Spleen (tissue), 11 donors: ENCODE data around the gene EFCC1. TPM values are rescaled to one million over a fixed set of nuclear protein-coding genes. Genes with fewer than 3 reads are reported as not detected.

Source experiments
- DNase-seq: peaks from one replicate; pipeline ENCODE4 v3.0.0-alpha.2; 2020
- H3K27ac ChIP-seq, 8 donors: fragments of 200-600 bp; sonication (generic) in 7 of 8; 1 replicate in 4 of 8; 2 replicates in 4 of 8; pipeline versions ENCODE4 v1.5.0 to v1.8.0; 2016 to 2021; ENCODE audit warnings: inconsistent platforms in 4 of 8, mild to moderate bottlenecking in 4 of 8, moderate library complexity in 1 of 8
- H3K27me3 ChIP-seq, 7 donors: fragments of 200-600 bp; sonication (generic) in 6 of 7; replicated peaks in 1 of 7; 1 replicate in 4 of 7; 2 replicates in 3 of 7; pipeline versions ENCODE4 v1.5.0 to v1.8.0; 2016 to 2021; ENCODE audit warnings: inconsistent platforms in 3 of 7, mild to moderate bottlenecking in 1 of 7
- H3K36me3 ChIP-seq, 6 donors: fragments of 200-600 bp; sonication (generic) in 5 of 6; 1 replicate in 4 of 6; 2 replicates in 2 of 6; pipeline versions ENCODE4 v1.5.0 to v1.8.0; 2016 to 2021; ENCODE audit warnings: inconsistent platforms in 2 of 6
- H3K4me1 ChIP-seq, 6 donors: fragments of 200-600 bp; sonication (generic) in 5 of 6; 1 replicate in 3 of 6; 2 replicates in 3 of 6; pipeline versions ENCODE4 v1.5.0 to v1.8.0; 2016 to 2021; ENCODE audit warnings: inconsistent platforms in 3 of 6
- H3K4me3 ChIP-seq, 8 donors: fragments of 200-600 bp; sonication (generic) in 7 of 8; 1 replicate in 4 of 8; 2 replicates in 4 of 8; pipeline versions ENCODE4 v1.5.0 to v1.8.0; 2016 to 2021; ENCODE audit warnings: inconsistent platforms in 4 of 8, mild to moderate bottlenecking in 4 of 8, moderate library complexity in 2 of 8
- H3K9me3 ChIP-seq, 8 donors: fragments of 200-600 bp; sonication (generic) in 7 of 8; 1 replicate in 4 of 8; 2 replicates in 4 of 8; pipeline versions ENCODE4 v1.5.0 to v1.8.0; 2016 to 2021; ENCODE audit warnings: inconsistent platforms in 4 of 8
- CTCF ChIP-seq, 11 experiments: fragments of 200-600 bp in 7 of 11; fragments of 450-650 bp in 4 of 11; sonication (generic) in 4 of 11; IDR thresholded peaks in 8 of 11; conservative IDR thresholded peaks in 3 of 11; 1 replicate in 7 of 11; 2 replicates in 4 of 11; pipeline versions ENCODE4 v1.4.0 to v1.8.0; 2016 to 2021; ENCODE audit warnings: antibody characterized with exemption in 11 of 11, inconsistent platforms in 4 of 11, mild to moderate bottlenecking in 1 of 11
- POLR2A ChIP-seq, 3 donors: fragments of 450-650 bp; IDR thresholded peaks; one replicate each; pipeline ENCODE4 v1.5.1; 2017; ENCODE audit warnings: antibody characterized with exemption in 3 of 3, mild to moderate bottlenecking in 1 of 3
- POLR2AphosphoS5 ChIP-seq, 3 donors: sonication (generic); formaldehyde crosslinking; IDR thresholded peaks; one replicate each; pipeline ENCODE4 v1.5.1; 2017; ENCODE audit warnings: antibody characterized with exemption in 3 of 3
- WGBS, 5 donors: extraction: QIAGEN DNeasy Blood & Tissue Kit in 3 of 5; methylation state at CpG; one replicate each; pipeline versions ENCODE4 v1.1.5 to v1.1.7; 2013 to 2018; 5-methylcytosine and 5-hydroxymethylcytosine counted together
- intact Hi-C: fragments of 100-400 bp; cut with DNase I; formaldehyde crosslinking; loops from one replicate; pipeline ENCODE4 v1.15.0; 2023; ENCODE audit warnings: low total_unique reads
- polyA plus RNA-seq, 3 donors: library from polyadenylated mRNA; stranded (reverse); fragments of 200-250 nt; gene quantifications; one replicate each; pipeline ENCODE4 v1.2.1, GENCODE V29; 2013
- total RNA-seq, 7 donors: library from RNA; depleted of rRNA in 3 of 7; stranded (reverse); fragments of >200 nt in 3 of 7; fragmentation: NEBNext Ultra II Directional in 4 of 7; extraction: Animal tissue kit (Norgen Biotek cat#: 25700) in 4 of 7; gene quantifications; one replicate each; pipeline versions ENCODE4 v1.1.0 to v1.2.1, GENCODE V29; 2016 to 2021
- donor health status: healthy with polysubstance abuse.
- donor health status: DM: no; HTN: no; CAD: no; lungs with moderate emphysema.
- donor health status: DM: no; HTN: no; CAD: no.
- donor health status: Bipolar disorder and iron deficiency.
- donor health status: healthy.
- donor health status: DM: no; HTN: no; CAD: no.
- donor health status: DM: yes; HTN: yes; CAD: no.

Gene EFCC1
- total and polyA plus RNA-seq, 10 donors: 2.0 to 11.2 (median 8.1) TPM

GRCh38 chr3:129031476-129032215, 30.5 kb downstream of the EFCC1 start:
- Histone ChIP-seq H3K4me3 (no peak overlapping the region), H3K4me1 (peaks cover 9 to 50% (median 33%) of the 10 kb centered on the region in 6 donors), H3K9me3 (no peaks in the 10 kb centered on the region), H3K36me3 (no peaks in the 10 kb centered on the region), H3K27me3 (no peaks in the 10 kb centered on the region), H3K27ac (no peak overlapping the region)
- WGBS, 5 donors: 70 to 87% (median 79%) methylated on average over 8 to 10 of the region's 10 CpGs
- DNase-seq: no peak
- TF ChIP-seq POLR2A (IDR thresholded peaks at IDR 0.05) (no peak), CTCF (IDR thresholded peaks at IDR 0.05 in 8 of 11, conservative IDR thresholded peaks at IDR 0.05 in 3 of 11) (no peak), POLR2AphosphoS5 (IDR thresholded peaks at IDR 0.05) (no peak)
- intact Hi-C loops: no loop called here

- TF ChIP-seq POLR2A (IDR thresholded peaks at IDR 0.05) (no peak), CTCF (IDR thresholded peaks at IDR 0.05 in 8 of 11, conservative IDR thresholded peaks at IDR 0.05 in 3 of 11) (no peak), POLR2AphosphoS5 (IDR thresholded peaks at IDR 0.05) (peak in 1 of 3 donors; percentile 4)
- Histone ChIP-seq H3K27me3 (no peaks in the 10 kb centered on the region), H3K9me3 (no peaks in the 10 kb centered on the region), H3K4me1 (peaks cover 7 to 44% (median 24%) of the 10 kb centered on the region in 6 donors), H3K27ac (peak overlapping the region in 2 of 8 donors; percentile 11 to 83), H3K36me3 (no peaks in the 10 kb centered on the region), H3K4me3 (no peak overlapping the region)
- no peak for DNase-seq
- 84 to 93% (median 89%) methylated on average over 10 to 14 of the region's 14 CpGs for WGBS, 5 donors
- intact Hi-C loops: no loop called here
Measured at GRCh38 chr3:129032716-129033115, 31.6 kb downstream of the EFCC1 start.

GRCh38 chr3:129033151-129033550, 32.0 kb downstream of the EFCC1 start:
- intact Hi-C loops: no loop called here
- Histone ChIP-seq H3K9me3 (no peaks in the 10 kb centered on the region), H3K4me1 (peaks cover 7 to 43% (median 23%) of the 10 kb centered on the region in 6 donors), H3K27ac (peak overlapping the region in 3 of 8 donors; percentile 11 to 83 (median 27)), H3K27me3 (peaks cover 0 to 2% (median 0%) of the 10 kb centered on the region in 7 donors), H3K4me3 (no peak overlapping the region), H3K36me3 (no peaks in the 10 kb centered on the region)
- no peak for DNase-seq
- no peak for TF ChIP-seq CTCF (IDR thresholded peaks at IDR 0.05 in 8 of 11, conservative IDR thresholded peaks at IDR 0.05 in 3 of 11)
- no peak for TF ChIP-seq POLR2A (IDR thresholded peaks at IDR 0.05)
- no peak for TF ChIP-seq POLR2AphosphoS5 (IDR thresholded peaks at IDR 0.05)
- 77 to 95% (median 82%) methylated on average over 7 of the region's 7 CpGs for WGBS, 5 donors

- no peak overlapping the region for H3K4me3 ChIP-seq
- H3K27me3 ChIP-seq: peaks cover 0 to 8% (median 0%) of the 10 kb centered on the region in 7 donors
- no peaks in the 10 kb centered on the region for H3K36me3 ChIP-seq
- peaks cover 7 to 45% (median 23%) of the 10 kb centered on the region in 6 donors for H3K4me1 ChIP-seq
- no peak for DNase-seq
- no peaks in the 10 kb centered on the region for H3K9me3 ChIP-seq
- intact Hi-C loops: no loop called here
- TF ChIP-seq POLR2AphosphoS5 (IDR thresholded peaks at IDR 0.05): peak in 2 of 3 donors; percentile 27 to 43
- TF ChIP-seq CTCF (IDR thresholded peaks at IDR 0.05 in 8 of 11, conservative IDR thresholded peaks at IDR 0.05 in 3 of 11): no peak
- 82 to 90% (median 84%) methylated on average over 12 of the region's 12 CpGs for WGBS, 5 donors
- H3K27ac ChIP-seq: peak overlapping the region in 5 of 8 donors; percentile 11 to 83 (median 76)
Measured at GRCh38 chr3:129033633-129034321, 32.7 kb downstream of the EFCC1 start.
